ENCODE results near the gene PTPRH.

DNA sequence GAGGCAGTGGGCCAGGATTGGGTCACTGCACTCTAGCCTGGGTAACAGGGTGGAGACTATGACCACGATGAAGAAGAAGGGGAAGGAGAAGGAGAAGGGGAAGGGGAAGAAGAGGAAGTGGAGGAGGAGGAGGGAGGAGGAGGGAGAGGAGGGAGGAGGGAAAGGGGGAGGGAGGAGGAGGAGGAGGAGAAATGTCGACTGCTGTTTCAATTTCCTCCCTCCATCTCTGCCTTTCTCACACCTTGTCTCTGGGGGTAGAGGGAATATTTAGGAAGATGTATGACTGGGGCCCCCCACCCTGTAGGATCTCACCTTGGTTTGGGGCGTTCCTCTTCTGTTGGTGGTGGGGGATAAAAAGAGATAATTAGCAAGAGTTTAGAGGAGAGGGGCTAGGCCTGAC, 64.1 kb downstream of the PTPRH start:
- TF ChIP-seq, protein P1, sequence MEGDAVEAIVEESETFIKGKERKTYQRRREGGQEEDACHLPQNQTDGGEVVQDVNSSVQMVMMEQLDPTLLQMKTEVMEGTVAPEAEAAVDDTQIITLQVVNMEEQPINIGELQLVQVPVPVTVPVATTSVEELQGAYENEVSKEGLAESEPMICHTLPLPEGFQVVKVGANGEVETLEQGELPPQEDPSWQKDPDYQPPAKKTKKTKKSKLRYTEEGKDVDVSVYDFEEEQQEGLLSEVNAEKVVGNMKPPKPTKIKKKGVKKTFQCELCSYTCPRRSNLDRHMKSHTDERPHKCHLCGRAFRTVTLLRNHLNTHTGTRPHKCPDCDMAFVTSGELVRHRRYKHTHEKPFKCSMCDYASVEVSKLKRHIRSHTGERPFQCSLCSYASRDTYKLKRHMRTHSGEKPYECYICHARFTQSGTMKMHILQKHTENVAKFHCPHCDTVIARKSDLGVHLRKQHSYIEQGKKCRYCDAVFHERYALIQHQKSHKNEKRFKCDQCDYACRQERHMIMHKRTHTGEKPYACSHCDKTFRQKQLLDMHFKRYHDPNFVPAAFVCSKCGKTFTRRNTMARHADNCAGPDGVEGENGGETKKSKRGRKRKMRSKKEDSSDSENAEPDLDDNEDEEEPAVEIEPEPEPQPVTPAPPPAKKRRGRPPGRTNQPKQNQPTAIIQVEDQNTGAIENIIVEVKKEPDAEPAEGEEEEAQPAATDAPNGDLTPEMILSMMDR (IDR thresholded peaks at IDR 0.05 in 2 of 3, conservative IDR thresholded peaks at IDR 0.05 in 1 of 3; ENCODE audit: borderline replicate concordance in 1 of 3, insufficient read depth in 1 of 3, low read depth in 2 of 3, low read length in 2 of 3), result no peak
- TF ChIP-seq EZH2phosphoT487 (IDR thresholded peaks at IDR 0.05; ENCODE audit: borderline replicate concordance) (no peak), YY1 (IDR thresholded peaks at IDR 0.05; ENCODE audit: extremely low read depth, insufficient replicate concordance, low read depth, low read length) (no peak)
